Neural cell (in vitro differentiated cells): ENCODE results near the gene MSX2.

ENCODE experiments used
- EP300 ChIP-seq: fragments of 450-650 bp; conservative IDR thresholded peaks from 2 replicates; pipeline ENCODE4 v1.6.1; 2014; ENCODE audit warnings: antibody characterized with exemption, mild to moderate bottlenecking, moderate library complexity; ENCODE audit not compliant: poor library complexity, severe bottlenecking
- EZH2 ChIP-seq: fragments of 200-600, 300-800 bp; shearing (Covaris generic), sonication (generic); IDR thresholded peaks from 2 replicates; pipeline ENCODE4 v1.6.1; 2014; ENCODE audit warnings: antibody characterized with exemption, low read length, borderline replicate concordance, mild to moderate bottlenecking; ENCODE audit not compliant: insufficient read depth, poor library complexity, severe bottlenecking
- RAD21 ChIP-seq: fragments of 450-650 bp; conservative IDR thresholded peaks from 2 replicates; pipeline ENCODE4 v1.6.1; 2014; ENCODE audit warnings: antibody characterized with exemption, mild to moderate bottlenecking, moderate library complexity
- SMC3 ChIP-seq: fragments of 450-650 bp; conservative IDR thresholded peaks from 2 replicates; pipeline ENCODE4 v1.6.1; 2014; ENCODE audit warnings: antibody characterized with exemption, mild to moderate bottlenecking, moderate library complexity; ENCODE audit not compliant: poor library complexity
- TAF1 ChIP-seq: IDR thresholded peaks from 2 replicates; pipeline ENCODE4 v1.6.1; 2012; ENCODE audit warnings: low read depth
- TF ChIP-seq, protein P1 (sequence below): fragments of 450-650 bp; IDR thresholded peaks from 2 replicates; pipeline ENCODE4 v1.5.1; 2014; ENCODE audit warnings: antibody characterized with exemption, mild to moderate bottlenecking, moderate library complexity; ENCODE audit not compliant: poor library complexity, severe bottlenecking
- TF ChIP-seq, protein P2 (sequence below): IDR thresholded peaks from 2 replicates; pipeline ENCODE4 v1.6.1; 2012; ENCODE audit warnings: borderline replicate concordance

DNA sequence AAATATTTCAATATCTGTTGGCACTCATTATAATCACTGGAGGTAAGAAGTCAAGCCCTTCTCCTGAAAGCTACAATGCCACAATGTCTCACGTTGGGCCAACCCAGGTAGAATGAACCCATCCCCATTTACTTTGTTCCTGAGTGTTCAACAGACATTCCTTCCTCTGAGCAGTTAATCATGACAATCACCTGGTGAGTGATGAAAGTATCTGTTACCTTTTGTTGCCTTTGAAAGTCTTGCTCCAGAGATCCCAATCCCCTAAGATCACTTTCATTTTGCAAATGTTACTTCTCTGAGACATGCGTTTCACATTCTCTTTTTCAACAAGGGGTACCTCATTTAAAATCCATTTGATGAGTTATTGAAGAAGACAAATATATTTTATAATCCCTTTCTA lies 49.3 kb upstream of the MSX2 start:
- TF ChIP-seq, protein P1, sequence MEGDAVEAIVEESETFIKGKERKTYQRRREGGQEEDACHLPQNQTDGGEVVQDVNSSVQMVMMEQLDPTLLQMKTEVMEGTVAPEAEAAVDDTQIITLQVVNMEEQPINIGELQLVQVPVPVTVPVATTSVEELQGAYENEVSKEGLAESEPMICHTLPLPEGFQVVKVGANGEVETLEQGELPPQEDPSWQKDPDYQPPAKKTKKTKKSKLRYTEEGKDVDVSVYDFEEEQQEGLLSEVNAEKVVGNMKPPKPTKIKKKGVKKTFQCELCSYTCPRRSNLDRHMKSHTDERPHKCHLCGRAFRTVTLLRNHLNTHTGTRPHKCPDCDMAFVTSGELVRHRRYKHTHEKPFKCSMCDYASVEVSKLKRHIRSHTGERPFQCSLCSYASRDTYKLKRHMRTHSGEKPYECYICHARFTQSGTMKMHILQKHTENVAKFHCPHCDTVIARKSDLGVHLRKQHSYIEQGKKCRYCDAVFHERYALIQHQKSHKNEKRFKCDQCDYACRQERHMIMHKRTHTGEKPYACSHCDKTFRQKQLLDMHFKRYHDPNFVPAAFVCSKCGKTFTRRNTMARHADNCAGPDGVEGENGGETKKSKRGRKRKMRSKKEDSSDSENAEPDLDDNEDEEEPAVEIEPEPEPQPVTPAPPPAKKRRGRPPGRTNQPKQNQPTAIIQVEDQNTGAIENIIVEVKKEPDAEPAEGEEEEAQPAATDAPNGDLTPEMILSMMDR = no peak
- TF ChIP-seq TAF1 (no peak), EP300 (no peak), SMC3 (no peak), RAD21 (no peak), EZH2 (no peak)
- TF ChIP-seq, protein P2, sequence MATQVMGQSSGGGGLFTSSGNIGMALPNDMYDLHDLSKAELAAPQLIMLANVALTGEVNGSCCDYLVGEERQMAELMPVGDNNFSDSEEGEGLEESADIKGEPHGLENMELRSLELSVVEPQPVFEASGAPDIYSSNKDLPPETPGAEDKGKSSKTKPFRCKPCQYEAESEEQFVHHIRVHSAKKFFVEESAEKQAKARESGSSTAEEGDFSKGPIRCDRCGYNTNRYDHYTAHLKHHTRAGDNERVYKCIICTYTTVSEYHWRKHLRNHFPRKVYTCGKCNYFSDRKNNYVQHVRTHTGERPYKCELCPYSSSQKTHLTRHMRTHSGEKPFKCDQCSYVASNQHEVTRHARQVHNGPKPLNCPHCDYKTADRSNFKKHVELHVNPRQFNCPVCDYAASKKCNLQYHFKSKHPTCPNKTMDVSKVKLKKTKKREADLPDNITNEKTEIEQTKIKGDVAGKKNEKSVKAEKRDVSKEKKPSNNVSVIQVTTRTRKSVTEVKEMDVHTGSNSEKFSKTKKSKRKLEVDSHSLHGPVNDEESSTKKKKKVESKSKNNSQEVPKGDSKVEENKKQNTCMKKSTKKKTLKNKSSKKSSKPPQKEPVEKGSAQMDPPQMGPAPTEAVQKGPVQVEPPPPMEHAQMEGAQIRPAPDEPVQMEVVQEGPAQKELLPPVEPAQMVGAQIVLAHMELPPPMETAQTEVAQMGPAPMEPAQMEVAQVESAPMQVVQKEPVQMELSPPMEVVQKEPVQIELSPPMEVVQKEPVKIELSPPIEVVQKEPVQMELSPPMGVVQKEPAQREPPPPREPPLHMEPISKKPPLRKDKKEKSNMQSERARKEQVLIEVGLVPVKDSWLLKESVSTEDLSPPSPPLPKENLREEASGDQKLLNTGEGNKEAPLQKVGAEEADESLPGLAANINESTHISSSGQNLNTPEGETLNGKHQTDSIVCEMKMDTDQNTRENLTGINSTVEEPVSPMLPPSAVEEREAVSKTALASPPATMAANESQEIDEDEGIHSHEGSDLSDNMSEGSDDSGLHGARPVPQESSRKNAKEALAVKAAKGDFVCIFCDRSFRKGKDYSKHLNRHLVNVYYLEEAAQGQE = no peak
